SK-N-SH treated with all-trans-retinoic acid at 6 μM for 48 hours (cell line): ENCODE measurements around the gene CEP85.

Source experiments
- ATAC-seq: fragments of 200-7000 bp; cut with Tn5 transposase; 3 replicates; pipeline ENCODE4 v1.9.1; 2020; ENCODE audit warnings: mild to moderate bottlenecking, moderate library complexity
- ARNTL ChIP-seq: fragments of 450-650 bp; formaldehyde crosslinking; IDR thresholded peaks from 2 replicates; pipeline ENCODE4 v1.5.0; 2020; ENCODE audit warnings: low read depth, mild to moderate bottlenecking, moderate library complexity, borderline replicate concordance
- BACH2 ChIP-seq: fragments of 250-450 bp; sonication (Bioruptor Pico); IDR thresholded peaks from 2 replicates; pipeline ENCODE4 v1.9.0; 2021; ENCODE audit warnings: mild to moderate bottlenecking, borderline replicate concordance
- CSDC2 ChIP-seq: fragments of 250-450 bp; sonication (Bioruptor Pico); IDR thresholded peaks from 2 replicates; pipeline ENCODE4 v1.5.0; 2020; ENCODE audit warnings: mild to moderate bottlenecking, moderate library complexity
- GLIS3 ChIP-seq: fragments of 250-450 bp; sonication (Bioruptor Pico); IDR thresholded peaks from 2 replicates; pipeline ENCODE4 v1.5.0; 2020; ENCODE audit warnings: mild to moderate bottlenecking, moderate library complexity
- ISL1 ChIP-seq: fragments of 250-450 bp; sonication (Bioruptor Pico); IDR thresholded peaks from 2 replicates; pipeline ENCODE4 v2.1.2; 2022; ENCODE audit warnings: mild to moderate bottlenecking, moderate library complexity
- OSR1 ChIP-seq: fragments of 250-450 bp; sonication (Bioruptor Pico); IDR thresholded peaks from 2 replicates; pipeline ENCODE4 v1.8.0; 2022; ENCODE audit warnings: moderate library complexity, mild to moderate bottlenecking, inconsistent platforms
- POU6F1 ChIP-seq: fragments of 250-450 bp; sonication (Bioruptor Pico); IDR thresholded peaks from 2 replicates; pipeline ENCODE4 v1.8.0; 2021; ENCODE audit warnings: low read depth, mild to moderate bottlenecking, moderate library complexity, borderline replicate concordance
- PPARA ChIP-seq: fragments of 250-450 bp; sonication (Bioruptor Pico); IDR thresholded peaks from 2 replicates; pipeline ENCODE4 v1.5.0; 2020; ENCODE audit warnings: mild to moderate bottlenecking, borderline replicate concordance
- RARB ChIP-seq: fragments of 250-450 bp; sonication (Bioruptor Pico); IDR thresholded peaks from 2 replicates; pipeline ENCODE4 v1.8.0; 2021; ENCODE audit warnings: mild to moderate bottlenecking, moderate library complexity
- SNAI2 ChIP-seq: fragments of 250-450 bp; sonication (Bioruptor Pico); IDR thresholded peaks from 2 replicates; pipeline ENCODE4 v1.5.0; 2020; ENCODE audit warnings: mild to moderate bottlenecking, moderate library complexity
- TCF4 ChIP-seq: fragments of 250-450 bp; sonication (Bioruptor Pico); IDR thresholded peaks from 2 replicates; pipeline ENCODE4 v1.8.0; 2021; ENCODE audit warnings: mild to moderate bottlenecking, moderate library complexity, borderline replicate concordance
- TOX ChIP-seq: fragments of 250-450 bp; sonication (Bioruptor Pico); IDR thresholded peaks from 2 replicates; pipeline ENCODE4 v1.8.0; 2021; ENCODE audit warnings: mild to moderate bottlenecking, moderate library complexity, borderline replicate concordance
- TSHZ2 ChIP-seq: fragments of 250-450 bp; sonication (Bioruptor Pico); IDR thresholded peaks from 2 replicates; pipeline ENCODE4 v1.5.0; 2020; ENCODE audit warnings: mild to moderate bottlenecking, moderate library complexity
- ZC3H10 ChIP-seq: fragments of 250-450 bp; sonication (Bioruptor Pico); IDR thresholded peaks from 2 replicates; pipeline ENCODE4 v1.5.1; 2021; ENCODE audit warnings: mild to moderate bottlenecking, moderate library complexity
- ZFP3 ChIP-seq: fragments of 250-450 bp; sonication (Bioruptor Pico); IDR thresholded peaks from 2 replicates; pipeline ENCODE4 v1.5.0; 2020; ENCODE audit warnings: mild to moderate bottlenecking, moderate library complexity
- ZFP30 ChIP-seq: fragments of 450-650 bp; formaldehyde crosslinking; IDR thresholded peaks from 2 replicates; pipeline ENCODE4 v1.5.0; 2022; ENCODE audit warnings: mild to moderate bottlenecking, moderate library complexity
- ZNF565 ChIP-seq: fragments of 450-650 bp; formaldehyde crosslinking; conservative IDR thresholded peaks from 2 replicates; pipeline ENCODE4 v1.5.0; 2020; ENCODE audit warnings: low read depth, mild to moderate bottlenecking, moderate library complexity
- ZNF70 ChIP-seq: fragments of 450-650 bp; formaldehyde crosslinking; IDR thresholded peaks from 2 replicates; pipeline ENCODE4 v1.5.0; 2020; ENCODE audit warnings: mild to moderate bottlenecking, moderate library complexity
- ZNF8 ChIP-seq: fragments of 450-650 bp; formaldehyde crosslinking; IDR thresholded peaks from 2 replicates; pipeline ENCODE4 v1.5.0; 2020; ENCODE audit warnings: mild to moderate bottlenecking, moderate library complexity
- TF ChIP-seq, protein P1 (sequence below): fragments of 250-450 bp; sonication (Bioruptor Pico); IDR thresholded peaks from 2 replicates; pipeline ENCODE4 v1.5.1; 2020; ENCODE audit warnings: low read depth, mild to moderate bottlenecking, moderate library complexity
- TF ChIP-seq, protein P2 (sequence below): fragments of 250-450 bp; sonication (Bioruptor Pico); IDR thresholded peaks from 2 replicates; pipeline ENCODE4 v1.5.1; 2021; ENCODE audit warnings: mild to moderate bottlenecking, moderate library complexity

The CEP85 gene

DNA sequence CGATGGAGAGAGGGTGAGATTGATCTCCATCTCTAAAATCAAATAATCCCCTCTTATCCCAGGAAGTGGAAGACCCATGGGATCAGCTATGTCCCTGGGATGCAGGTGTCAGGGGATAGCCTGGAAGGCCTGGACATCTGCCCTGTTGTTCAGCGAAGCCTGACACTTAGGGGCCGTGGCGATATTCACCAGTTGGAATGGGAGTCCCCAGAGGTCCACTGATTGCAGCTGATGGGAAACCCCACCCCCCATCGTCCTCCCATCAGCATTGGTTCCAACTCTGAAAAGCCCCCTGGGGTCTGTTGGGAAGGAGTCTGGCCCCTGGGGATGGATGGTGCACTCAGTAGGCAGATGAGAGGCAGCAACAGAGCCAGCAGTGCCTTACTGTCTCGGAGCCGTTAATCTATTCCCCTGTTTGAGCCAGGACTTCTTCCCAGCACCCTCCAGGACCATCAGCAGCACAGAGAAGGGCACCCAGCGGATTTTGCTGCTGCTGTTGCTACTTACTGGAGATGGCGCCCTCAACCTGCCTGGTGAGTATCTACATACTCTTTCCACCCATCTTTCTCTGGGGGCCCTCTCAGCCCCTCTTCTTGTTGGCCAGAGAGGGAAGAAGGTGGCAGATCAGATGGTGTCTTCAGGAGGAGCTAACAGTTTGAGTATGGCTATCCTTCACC lies 30.2 kb upstream of the CEP85 start:
- ATAC-seq, result no peak
- TF ChIP-seq, protein P1, sequence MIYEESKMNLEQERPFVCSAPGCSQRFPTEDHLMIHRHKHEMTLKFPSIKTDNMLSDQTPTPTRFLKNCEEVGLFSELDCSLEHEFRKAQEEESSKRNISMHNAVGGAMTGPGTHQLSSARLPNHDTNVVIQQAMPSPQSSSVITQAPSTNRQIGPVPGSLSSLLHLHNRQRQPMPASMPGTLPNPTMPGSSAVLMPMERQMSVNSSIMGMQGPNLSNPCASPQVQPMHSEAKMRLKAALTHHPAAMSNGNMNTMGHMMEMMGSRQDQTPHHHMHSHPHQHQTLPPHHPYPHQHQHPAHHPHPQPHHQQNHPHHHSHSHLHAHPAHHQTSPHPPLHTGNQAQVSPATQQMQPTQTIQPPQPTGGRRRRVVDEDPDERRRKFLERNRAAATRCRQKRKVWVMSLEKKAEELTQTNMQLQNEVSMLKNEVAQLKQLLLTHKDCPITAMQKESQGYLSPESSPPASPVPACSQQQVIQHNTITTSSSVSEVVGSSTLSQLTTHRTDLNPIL (CRISPR knock-in tag), result no peak
- TF ChIP-seq BACH2, result no peak
- TF ChIP-seq SNAI2 (CRISPR knock-in tag), result no peak
- TF ChIP-seq ISL1 (CRISPR knock-in tag), result no peak
- TF ChIP-seq ZNF565, result no peak
- TF ChIP-seq TCF4 (CRISPR knock-in tag), result no peak
- TF ChIP-seq RARB (CRISPR knock-in tag), result no peak
- TF ChIP-seq PPARA, result no peak
- TF ChIP-seq, protein P2, sequence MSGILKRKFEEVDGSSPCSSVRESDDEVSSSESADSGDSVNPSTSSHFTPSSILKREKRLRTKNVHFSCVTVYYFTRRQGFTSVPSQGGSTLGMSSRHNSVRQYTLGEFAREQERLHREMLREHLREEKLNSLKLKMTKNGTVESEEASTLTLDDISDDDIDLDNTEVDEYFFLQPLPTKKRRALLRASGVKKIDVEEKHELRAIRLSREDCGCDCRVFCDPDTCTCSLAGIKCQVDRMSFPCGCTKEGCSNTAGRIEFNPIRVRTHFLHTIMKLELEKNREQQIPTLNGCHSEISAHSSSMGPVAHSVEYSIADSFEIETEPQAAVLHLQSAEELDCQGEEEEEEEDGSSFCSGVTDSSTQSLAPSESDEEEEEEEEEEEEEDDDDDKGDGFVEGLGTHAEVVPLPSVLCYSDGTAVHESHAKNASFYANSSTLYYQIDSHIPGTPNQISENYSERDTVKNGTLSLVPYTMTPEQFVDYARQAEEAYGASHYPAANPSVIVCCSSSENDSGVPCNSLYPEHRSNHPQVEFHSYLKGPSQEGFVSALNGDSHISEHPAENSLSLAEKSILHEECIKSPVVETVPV (CRISPR knock-in tag), result no peak
- no peak for TF ChIP-seq ZFP3 (CRISPR knock-in tag)
- TF ChIP-seq GLIS3 (CRISPR knock-in tag), result no peak
- no peak for TF ChIP-seq ZFP30 (CRISPR knock-in tag)
- TF ChIP-seq ZNF8 (CRISPR knock-in tag), result no peak
- TF ChIP-seq ARNTL (CRISPR knock-in tag), result no peak
- no peak for TF ChIP-seq ZNF70 (CRISPR knock-in tag)
- TF ChIP-seq ZC3H10 (CRISPR knock-in tag), result no peak
- TF ChIP-seq POU6F1 (CRISPR knock-in tag), result no peak
- TF ChIP-seq OSR1 (CRISPR knock-in tag), result no peak

DNA sequence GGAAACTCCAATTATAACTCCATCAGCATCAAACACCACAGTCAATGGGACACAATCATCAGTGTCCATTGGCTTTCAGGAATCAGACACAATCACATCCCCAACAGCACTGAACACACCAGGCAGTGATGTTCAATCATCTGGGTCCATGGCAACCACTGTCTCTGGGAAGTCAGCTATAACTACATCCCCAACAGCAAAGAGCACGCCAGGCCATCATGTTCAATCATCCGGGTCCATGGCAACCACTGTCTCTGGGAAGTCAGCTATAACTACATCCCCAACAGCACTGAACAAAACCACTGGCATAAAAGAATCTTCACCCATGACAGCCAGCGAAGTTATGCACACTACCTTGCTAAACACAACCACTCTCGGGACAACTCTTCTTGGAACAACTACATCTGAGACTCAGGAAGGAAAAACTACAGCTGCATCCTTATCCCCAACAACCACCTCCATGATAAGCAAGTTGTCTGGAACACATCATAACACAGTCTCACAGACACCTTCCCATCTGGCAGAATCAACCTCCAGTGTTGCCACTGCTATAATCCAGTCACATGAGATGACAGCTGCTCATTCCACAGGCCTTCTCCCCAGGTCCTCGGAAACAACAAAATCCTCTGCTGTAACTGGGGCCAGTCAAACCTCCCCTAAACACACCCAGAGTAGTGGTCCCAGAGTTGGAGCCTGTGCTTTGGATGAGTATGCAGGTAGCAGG lies 23.7 kb upstream of the CEP85 start:
- TF ChIP-seq BACH2, result no peak
- TF ChIP-seq, protein P2 (CRISPR knock-in tag), result no peak
- no peak for TF ChIP-seq CSDC2 (CRISPR knock-in tag)
- TF ChIP-seq ARNTL (CRISPR knock-in tag), result no peak
- TF ChIP-seq ZNF70 (CRISPR knock-in tag), result no peak
- TF ChIP-seq ZC3H10 (CRISPR knock-in tag), result no peak
- TF ChIP-seq TSHZ2 (CRISPR knock-in tag), result no peak
- TF ChIP-seq TCF4 (CRISPR knock-in tag), result no peak
- no peak for TF ChIP-seq RARB (CRISPR knock-in tag)
- TF ChIP-seq OSR1 (CRISPR knock-in tag), result no peak
- no peak for TF ChIP-seq ZFP30 (CRISPR knock-in tag)
- no peak for TF ChIP-seq SNAI2 (CRISPR knock-in tag)
- no peak for TF ChIP-seq TOX (CRISPR knock-in tag)
- no peak for TF ChIP-seq GLIS3 (CRISPR knock-in tag)
- no peak for ATAC-seq
